MM.1S (cell line): ENCODE results near the gene WNT10A.

Experiments used
- EZH2 ChIP-seq: fragments of 300-600 bp; sonication (generic); optimal IDR thresholded peaks from 2 replicates; pipeline ENCODE3; 2017; ENCODE audit warnings: low read depth, mild to moderate bottlenecking, antibody characterized with exemption, low read length, mixed read lengths
- TF ChIP-seq, protein P1 (sequence below): fragments of 300-600 bp; sonication (generic); IDR thresholded peaks from 2 replicates; pipeline ENCODE4 v1.5.1; 2016; ENCODE audit warnings: antibody characterized with exemption, low read length, mixed read lengths

DNA sequence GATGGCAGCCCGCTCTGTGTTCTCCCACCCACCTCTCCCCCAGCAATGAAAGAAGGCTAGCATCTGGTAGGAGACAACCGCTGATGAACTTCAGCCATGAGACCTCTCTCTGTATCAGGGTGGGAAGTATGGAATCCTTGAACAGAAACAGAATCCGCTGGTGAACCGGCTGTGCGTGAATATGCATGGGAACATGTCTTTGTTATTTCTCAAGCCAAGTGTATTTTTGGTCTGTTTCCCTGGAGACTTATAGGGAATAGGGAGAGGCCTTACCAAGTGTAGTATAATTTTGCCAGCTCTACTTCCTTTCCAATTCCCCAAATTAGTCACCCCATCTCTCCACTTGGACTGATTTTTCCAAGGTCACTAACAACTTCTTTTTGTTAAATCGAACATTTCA is 30.1 kb downstream of the WNT10A start:
- TF ChIP-seq, protein P1, sequence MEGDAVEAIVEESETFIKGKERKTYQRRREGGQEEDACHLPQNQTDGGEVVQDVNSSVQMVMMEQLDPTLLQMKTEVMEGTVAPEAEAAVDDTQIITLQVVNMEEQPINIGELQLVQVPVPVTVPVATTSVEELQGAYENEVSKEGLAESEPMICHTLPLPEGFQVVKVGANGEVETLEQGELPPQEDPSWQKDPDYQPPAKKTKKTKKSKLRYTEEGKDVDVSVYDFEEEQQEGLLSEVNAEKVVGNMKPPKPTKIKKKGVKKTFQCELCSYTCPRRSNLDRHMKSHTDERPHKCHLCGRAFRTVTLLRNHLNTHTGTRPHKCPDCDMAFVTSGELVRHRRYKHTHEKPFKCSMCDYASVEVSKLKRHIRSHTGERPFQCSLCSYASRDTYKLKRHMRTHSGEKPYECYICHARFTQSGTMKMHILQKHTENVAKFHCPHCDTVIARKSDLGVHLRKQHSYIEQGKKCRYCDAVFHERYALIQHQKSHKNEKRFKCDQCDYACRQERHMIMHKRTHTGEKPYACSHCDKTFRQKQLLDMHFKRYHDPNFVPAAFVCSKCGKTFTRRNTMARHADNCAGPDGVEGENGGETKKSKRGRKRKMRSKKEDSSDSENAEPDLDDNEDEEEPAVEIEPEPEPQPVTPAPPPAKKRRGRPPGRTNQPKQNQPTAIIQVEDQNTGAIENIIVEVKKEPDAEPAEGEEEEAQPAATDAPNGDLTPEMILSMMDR = no peak
- no peak for TF ChIP-seq EZH2
